Ectodermal cell (in vitro differentiated cells): Measurements from ENCODE around the gene CYSRT1.

Source experiments
- H3K27ac ChIP-seq: 2 replicates; pipeline ENCODE4 v1.7.0; 2013; ENCODE audit warnings: mild to moderate bottlenecking, low read depth, low read length; ENCODE audit not compliant: insufficient read depth, poor library complexity, severe bottlenecking
- H3K27me3 ChIP-seq: 2 replicates; pipeline ENCODE4 v1.7.0; 2013; ENCODE audit warnings: mild to moderate bottlenecking, low read length; ENCODE audit not compliant: insufficient read depth, control insufficient read depth, poor library complexity, severe bottlenecking
- H3K36me3 ChIP-seq: one replicate; pipeline ENCODE4 v1.7.0; 2013; ENCODE audit warnings: low read length; ENCODE audit not compliant: control insufficient read depth, insufficient read depth
- H3K4me1 ChIP-seq: one replicate; pipeline ENCODE4 v1.7.0; 2013; ENCODE audit warnings: low read length; ENCODE audit not compliant: control insufficient read depth, insufficient read depth
- H3K4me3 ChIP-seq: 2 replicates; pipeline ENCODE4 v1.7.0; 2013; ENCODE audit warnings: low read depth, low read length, control low read depth; ENCODE audit not compliant: insufficient read depth
- H3K9me3 ChIP-seq: 2 replicates; pipeline ENCODE4 v1.7.0; 2013; ENCODE audit warnings: mild to moderate bottlenecking, low read length, moderate library complexity; ENCODE audit not compliant: control insufficient read depth
- WGBS, 2 experiments: methylation state at CpG; one replicate each; pipeline ENCODE4 v1.1.7; 2013; ENCODE audit warnings: missing lambda C conversion rate in 2 of 2; 5-methylcytosine and 5-hydroxymethylcytosine counted together

CYSRT1 gene

GRCh38 chr9:137220317-137221094 is 4.5 kb upstream of the CYSRT1 start:
- Histone ChIP-seq H3K4me3 (no peak overlapping the region), H3K27ac (no peak overlapping the region), H3K4me1 (no peaks in the 10 kb centered on the region), H3K9me3 (no peaks in the 10 kb centered on the region), H3K27me3 (peaks cover 22% of the 10 kb centered on the region), H3K36me3 (peaks cover 1% of the 10 kb centered on the region)
- 93% methylated on average over 52 of the region's 52 CpGs for WGBS, 2 experiments

GRCh38 chr9:137221095-137221505 is 3.9 kb upstream of the CYSRT1 start:
- Histone ChIP-seq H3K4me3 (no peak overlapping the region), H3K9me3 (no peaks in the 10 kb centered on the region), H3K4me1 (no peaks in the 10 kb centered on the region), H3K27me3 (peaks cover 22% of the 10 kb centered on the region), H3K27ac (no peak overlapping the region), H3K36me3 (no peaks in the 10 kb centered on the region)
- WGBS, 2 experiments: 82 to 85% methylated on average over 13 to 14 of the region's 14 CpGs

- Histone ChIP-seq H3K36me3 (no peaks in the 10 kb centered on the region), H3K27ac (no peak overlapping the region), H3K4me1 (no peaks in the 10 kb centered on the region), H3K4me3 (peak overlapping the region; percentile 29), H3K9me3 (no peaks in the 10 kb centered on the region), H3K27me3 (peaks cover 22% of the 10 kb centered on the region)
- 5% methylated on average over 61 of the region's 61 CpGs for WGBS, 2 experiments
Measured at GRCh38 chr9:137221506-137222111, 3.4 kb upstream of the CYSRT1 start.

DNA sequence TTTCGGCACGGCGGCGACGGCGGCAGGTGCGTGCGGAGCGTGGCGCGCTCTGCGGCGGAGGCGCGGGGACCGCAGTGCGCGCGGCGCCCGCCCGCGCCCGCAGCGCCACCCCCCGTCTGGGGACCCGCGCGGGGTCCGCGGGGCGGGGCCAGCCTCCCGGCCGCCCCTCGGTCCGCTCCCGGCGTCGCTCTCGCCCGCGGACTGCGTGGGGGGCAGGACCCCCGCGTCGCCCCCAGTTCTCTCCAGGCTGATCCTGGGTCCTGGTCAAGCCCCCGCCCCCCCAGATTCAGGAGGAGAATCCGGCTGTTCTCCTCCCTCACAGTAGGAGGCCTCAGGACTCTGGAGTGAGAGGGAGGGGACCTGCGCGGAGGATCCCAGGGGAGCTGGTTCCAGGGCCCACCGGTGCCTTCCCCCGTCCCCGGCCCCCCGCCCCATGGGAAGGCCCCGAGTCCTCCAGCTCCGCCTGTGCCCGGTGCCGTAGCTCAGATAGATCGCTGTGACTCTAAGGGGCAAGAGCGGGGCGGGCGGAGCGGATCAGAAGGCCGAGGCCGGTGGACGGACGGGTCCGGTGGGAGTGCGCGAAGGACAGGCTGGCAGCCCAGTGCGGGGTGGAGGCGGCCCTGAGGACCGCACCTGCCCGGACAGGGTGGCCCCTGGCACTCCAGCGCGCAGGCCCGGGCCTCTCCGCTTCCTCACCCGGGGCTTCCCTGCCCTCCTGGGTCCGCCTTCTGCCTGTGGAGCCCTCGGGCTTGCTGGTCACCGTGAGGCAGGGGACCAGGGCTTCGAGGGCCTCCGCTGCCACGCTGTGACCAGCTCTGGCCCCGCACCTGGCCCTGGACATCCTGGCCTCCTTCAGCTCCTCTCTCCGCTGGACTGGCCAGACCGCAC is 2.5 kb upstream of the CYSRT1 start, which contains the start of gene RNF208:
RNF208 (minus strand) TSS at position 51 of the 888 bp plus-strand sequence. CDS start 1,028 bp downstream, outside the sequence.
- no peak within 1 kb of the TSS for H3K27ac ChIP-seq

GRCh38 chr9:137223078-137223970 is 1.6 kb upstream of the CYSRT1 start:
- Histone ChIP-seq H3K4me3 (peak overlapping the region; percentile 86), H3K27ac (no peak overlapping the region), H3K4me1 (no peaks in the 10 kb centered on the region), H3K9me3 (no peaks in the 10 kb centered on the region), H3K27me3 (peaks cover 22% of the 10 kb centered on the region), H3K36me3 (no peaks in the 10 kb centered on the region)
- WGBS, 2 experiments: 3% methylated on average over 63 of the region's 63 CpGs

More for the DNA sequence above, 2.5 kb upstream of the CYSRT1 start, which contains the start of gene RNF208:
- 7 to 8% methylated on average over 88 of the region's 88 CpGs for WGBS, 2 experiments
- H3K27me3 ChIP-seq: peaks cover 22% of the 10 kb centered on the region
- H3K9me3 ChIP-seq: no peaks in the 10 kb centered on the region
- H3K4me3 ChIP-seq: peak within 1 kb of the TSS; percentile 86
- H3K4me1 ChIP-seq: no peaks in the 10 kb centered on the region
- H3K36me3 ChIP-seq: no peaks in the 10 kb centered on the region

GRCh38 chr9:137225699-137226331 is 841 bp downstream of the CYSRT1 start:
- H3K4me3 ChIP-seq: no peak overlapping the region
- no peak overlapping the region for H3K27ac ChIP-seq
- H3K9me3 ChIP-seq: no peaks in the 10 kb centered on the region
- no peaks in the 10 kb centered on the region for H3K36me3 ChIP-seq
- 89% methylated on average over 21 of the region's 21 CpGs for WGBS, 2 experiments
- no peaks in the 10 kb centered on the region for H3K4me1 ChIP-seq
- peaks cover 19% of the 10 kb centered on the region for H3K27me3 ChIP-seq

- Histone ChIP-seq H3K36me3 (no peaks in the 10 kb centered on the region), H3K9me3 (no peaks in the 10 kb centered on the region), H3K27ac (no peak overlapping the region), H3K4me3 (no peak overlapping the region), H3K27me3 (peaks cover 16% of the 10 kb centered on the region), H3K4me1 (no peaks in the 10 kb centered on the region)
- WGBS, 2 experiments: 90 to 92% methylated on average over 18 of the region's 18 CpGs
Measured at GRCh38 chr9:137226338-137227053, 1.5 kb downstream of the CYSRT1 start.

GRCh38 chr9:137227054-137227852 is 2.3 kb downstream of the CYSRT1 start, which contains the start of gene RNF224:
Gene RNF224, plus strand, starts transcription at chr9:137227502. Its CDS starts 834 bp downstream, at chr9:137228336.
- no peaks in the 10 kb centered on the region for H3K9me3 ChIP-seq
- WGBS, 2 experiments: 57 to 58% methylated on average over 25 of the region's 25 CpGs
- H3K27me3 ChIP-seq: peaks cover 10% of the 10 kb centered on the region
- H3K4me1 ChIP-seq: no peaks in the 10 kb centered on the region
- no peak within 1 kb of the TSS for H3K4me3 ChIP-seq
- H3K36me3 ChIP-seq: no peaks in the 10 kb centered on the region
- no peak within 1 kb of the TSS for H3K27ac ChIP-seq
